ENCODE data around the gene CLCN4. TPM values are rescaled to one million over a fixed set of nuclear protein-coding genes. Genes with fewer than 3 reads are reported as not detected.

CLCN4 gene
- 16.8 and 21.9 TPM in 2 replicates for total RNA-seq (2014; rRNA removed; shearing (Covaris generic))

DNA sequence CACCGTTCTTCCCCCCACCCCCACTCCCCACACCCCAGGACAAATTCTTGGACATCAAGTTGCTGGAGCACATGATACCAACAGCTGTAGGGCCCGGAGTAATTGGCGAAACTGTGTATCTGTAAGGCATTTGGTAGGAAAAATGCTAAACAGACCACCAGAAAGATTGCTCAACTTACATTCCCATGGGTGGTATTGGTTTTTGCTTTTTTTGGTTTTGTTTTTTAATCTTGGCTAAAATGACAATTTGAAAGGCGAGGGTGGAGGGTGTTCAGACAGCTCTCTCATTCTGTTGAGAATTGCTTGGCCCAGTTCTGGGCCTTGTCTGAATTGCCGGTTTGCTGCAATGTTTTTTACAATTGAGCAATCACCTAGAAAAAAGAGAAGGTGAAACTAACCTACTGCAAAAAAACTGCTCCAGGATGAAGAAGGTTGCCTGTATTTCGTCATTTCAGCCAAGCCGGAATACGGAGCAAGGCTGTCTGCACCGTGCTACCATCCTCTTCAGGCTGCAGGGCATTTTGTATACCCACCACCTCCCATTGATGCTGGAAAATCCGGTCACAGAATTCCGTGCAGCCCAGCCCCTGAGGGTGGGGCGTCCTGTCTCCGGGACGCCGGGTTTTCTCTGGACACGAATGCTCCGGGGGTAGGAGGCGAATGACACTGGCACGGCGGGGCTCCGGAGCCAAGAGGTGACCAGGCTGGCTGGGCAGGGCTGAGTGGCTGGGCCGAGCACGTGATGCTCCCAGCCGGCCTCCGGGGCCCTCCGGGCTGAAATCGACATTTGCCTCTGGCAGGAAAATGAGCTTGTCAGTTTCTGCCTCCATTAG lies at the start of gene CLCN4:
TSS of gene CLCN4 (plus strand) at position 777 of the 833 bp plus-strand sequence. CDS start 28,058 bp downstream, outside the sequence.
- DNase-seq (ENCODE audit: low spot score), result peak; percentile 70

GRCh38 chrX:10107483-10107882 lies 49.3 kb upstream of the CLCN4 start:
- DNase-seq (ENCODE audit: low spot score), result no peak

DNA sequence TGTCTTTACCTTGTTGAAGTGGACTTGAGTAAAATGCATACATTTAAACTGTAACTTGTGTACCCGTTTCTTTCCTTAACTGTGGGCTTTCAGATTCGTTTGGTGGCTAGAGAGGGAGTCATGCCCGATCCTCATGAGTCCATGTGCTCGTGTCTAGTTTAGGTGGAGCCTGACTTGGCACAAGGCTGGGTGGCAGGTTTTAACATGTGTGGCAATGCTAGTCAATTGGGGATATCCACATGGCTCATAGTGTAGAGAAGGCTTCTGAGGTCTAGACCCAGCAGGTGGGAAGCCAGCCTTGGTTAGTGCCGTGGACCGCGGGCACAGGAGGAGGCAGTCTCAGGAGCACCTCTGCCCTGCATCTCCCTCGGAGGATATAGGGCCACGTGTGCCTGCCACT lies 48.5 kb upstream of the CLCN4 start:
- no peak for DNase-seq (ENCODE audit: low spot score)

GRCh38 chrX:10109695-10110094 lies 47.1 kb upstream of the CLCN4 start:
- no peak for DNase-seq (ENCODE audit: low spot score)

DNA sequence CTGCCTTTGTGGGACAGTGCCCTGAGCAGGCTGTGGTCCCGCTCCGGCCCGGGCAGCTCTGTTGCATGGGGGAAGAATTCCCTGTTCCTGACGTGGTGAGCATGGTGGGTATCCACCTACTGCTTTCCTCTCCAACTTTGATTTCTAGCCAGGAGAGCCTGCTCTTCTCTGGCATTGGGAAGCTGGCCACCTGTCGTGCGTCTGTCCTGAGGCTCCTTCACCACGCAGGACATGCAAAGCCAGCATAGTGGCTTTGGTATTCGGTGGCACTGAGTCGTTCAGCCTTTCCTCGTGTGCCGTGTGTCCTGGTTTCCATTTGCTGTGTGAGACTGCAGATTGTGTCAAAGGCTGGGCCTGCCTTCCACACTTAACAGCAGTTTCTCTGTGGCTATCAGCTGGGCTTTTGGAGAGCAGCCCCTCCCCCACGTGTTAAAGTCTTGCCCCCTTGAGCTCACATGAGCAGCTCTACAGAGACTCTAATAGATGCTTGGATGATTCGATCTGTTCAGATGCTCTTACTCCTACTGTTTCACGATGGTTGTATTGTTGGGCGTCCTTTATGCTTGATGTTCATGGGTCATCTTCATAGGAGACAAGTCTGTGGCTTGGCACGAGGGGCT lies 46.3 kb upstream of the CLCN4 start:
- no peak for DNase-seq (ENCODE audit: low spot score)

DNA sequence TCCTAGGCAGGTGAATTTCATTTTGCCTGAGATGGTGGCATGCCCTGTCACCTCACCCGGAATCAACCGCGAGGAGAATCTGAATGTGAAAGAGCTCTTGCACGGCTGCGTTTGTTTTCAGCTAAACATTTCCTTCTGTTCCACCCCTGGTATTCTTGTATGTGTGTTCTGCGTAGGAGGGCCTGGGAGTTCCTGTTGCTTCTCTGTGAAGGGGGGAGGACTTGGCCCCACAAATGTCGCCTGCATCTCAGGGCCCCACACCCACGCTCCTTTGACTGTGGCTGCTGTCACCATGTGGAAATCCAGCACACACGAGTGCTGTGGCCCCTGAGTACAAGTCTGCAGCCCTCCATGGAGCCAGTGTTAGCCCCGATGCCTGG lies 45.8 kb upstream of the CLCN4 start:
- no peak for DNase-seq (ENCODE audit: low spot score)

DNA sequence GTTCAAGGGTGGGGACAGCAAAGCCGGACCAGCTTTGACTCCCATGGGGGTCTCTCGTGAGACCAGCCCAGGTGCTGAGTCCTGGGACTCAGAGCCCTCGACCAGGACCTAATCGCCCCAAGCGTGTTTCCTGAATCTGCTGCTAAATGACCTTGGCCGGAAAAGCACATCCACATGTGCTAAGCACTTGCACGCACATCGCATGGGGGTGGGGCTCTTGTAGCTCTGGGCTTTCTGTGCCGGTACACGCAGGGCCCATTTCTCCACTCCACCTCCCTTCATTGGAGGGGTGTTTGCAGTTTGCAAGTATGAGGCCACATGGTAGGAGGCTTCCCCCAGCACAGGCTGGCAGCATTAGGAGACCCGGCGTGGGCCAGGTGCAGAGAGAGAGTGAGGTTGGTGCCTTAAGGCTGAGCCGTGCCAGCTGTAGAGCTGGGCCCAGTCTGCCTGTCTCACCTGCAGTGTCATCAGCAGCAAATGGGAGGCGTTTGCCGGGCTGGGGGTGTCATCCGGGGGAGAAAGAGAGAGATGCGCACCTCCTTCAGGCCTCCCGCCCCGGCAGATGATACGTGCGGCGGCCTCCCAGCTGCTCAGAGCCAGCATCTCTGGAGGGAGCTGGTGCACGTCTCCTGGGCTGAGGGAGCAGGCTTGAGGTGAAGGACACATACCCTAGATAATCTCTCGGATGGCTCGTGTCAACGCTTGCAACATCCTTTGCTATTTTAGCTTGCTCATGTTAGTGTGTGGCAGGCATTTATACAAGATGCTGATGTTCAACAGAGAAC lies 45.2 kb upstream of the CLCN4 start:
- DNase-seq (ENCODE audit: low spot score), result no peak

DNA sequence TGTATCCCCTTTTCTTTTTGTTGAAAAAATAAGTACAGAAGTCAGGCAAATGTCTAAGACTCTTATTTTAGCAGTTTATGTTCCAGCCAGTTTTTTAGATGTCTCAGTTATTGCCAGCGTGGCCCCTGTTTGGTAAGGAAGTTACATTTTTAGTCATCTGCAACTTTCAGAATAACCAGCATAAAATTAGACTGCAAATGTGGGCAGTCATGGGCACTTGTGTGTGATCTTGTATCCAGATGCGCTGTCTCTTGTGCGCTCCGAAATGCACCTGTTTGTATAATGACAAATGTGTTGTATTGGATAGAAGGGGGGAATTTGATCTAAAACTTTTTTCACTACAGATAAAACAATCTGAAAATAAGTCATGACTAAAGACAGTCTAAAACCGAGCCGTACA lies 44.3 kb upstream of the CLCN4 start:
- no peak for DNase-seq (ENCODE audit: low spot score)

DNA sequence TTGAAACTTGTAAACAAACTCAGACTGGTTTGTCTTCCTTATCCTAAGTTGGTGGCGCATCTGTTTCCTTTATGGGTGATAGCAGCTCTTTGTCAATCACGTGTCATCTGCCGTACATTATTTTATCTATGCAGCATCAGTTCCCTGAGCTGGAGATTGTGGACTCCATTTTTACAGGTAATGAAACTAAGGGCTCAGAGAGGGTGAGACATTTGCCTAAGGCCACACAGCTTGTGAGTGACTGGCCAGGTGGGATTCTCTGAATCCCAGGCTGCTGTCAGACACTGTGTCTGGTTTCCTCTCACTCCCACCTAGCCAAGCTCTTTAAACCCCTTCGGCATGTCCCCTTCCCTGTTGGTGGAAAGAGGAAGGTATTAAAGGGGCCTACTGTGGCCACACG lies 41.7 kb upstream of the CLCN4 start:
- DNase-seq (ENCODE audit: low spot score), result no peak

DNA sequence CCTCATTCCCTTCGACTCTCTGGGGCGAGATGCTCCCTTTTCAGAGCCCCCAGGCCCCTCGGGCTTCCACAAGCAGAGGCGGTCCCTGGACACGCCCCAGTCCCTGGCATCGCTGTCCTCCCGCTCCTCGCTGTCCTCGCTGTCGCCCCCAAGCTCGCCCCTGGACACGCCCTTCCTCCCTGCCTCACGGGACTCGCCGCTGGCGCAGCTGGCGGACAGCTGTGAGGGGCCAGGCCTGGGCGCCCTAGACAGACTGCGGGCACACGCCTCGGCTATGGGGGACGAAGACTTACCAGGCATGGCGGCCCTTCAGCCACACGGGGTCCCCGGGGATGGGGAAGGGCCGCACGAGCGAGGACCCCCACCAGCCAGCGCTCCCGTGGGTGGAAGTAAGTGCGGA lies 39.5 kb upstream of the CLCN4 start:
- DNase-seq (ENCODE audit: low spot score), result no peak

DNA sequence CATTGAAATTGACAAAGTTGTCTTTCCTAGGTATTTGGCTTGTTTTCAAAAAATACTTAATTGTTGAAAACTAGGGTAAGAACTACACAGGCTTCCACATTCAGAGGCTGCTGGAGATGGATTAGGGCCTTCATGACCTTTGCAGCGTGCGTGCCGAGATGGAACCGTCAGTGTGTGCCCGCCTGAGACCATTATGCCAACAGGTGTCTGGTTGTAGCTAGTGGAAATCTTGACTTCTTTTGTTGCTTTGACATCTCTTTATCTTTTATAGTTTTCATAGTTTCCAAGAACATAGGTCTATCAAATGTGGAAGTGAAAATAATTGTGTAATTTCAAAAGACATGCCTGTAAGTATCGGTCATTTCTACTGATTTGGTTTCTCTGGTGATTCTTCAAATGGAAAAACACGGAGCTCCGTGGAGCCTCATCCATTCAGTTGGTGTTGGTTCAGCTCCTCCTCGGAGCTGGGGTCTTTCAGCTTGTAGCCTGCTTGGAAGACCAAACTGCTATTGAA lies 38.9 kb upstream of the CLCN4 start:
- DNase-seq (ENCODE audit: low spot score), result no peak

GRCh38 chrX:10118530-10118929 lies 38.2 kb upstream of the CLCN4 start:
- no peak for DNase-seq (ENCODE audit: low spot score)

DNA sequence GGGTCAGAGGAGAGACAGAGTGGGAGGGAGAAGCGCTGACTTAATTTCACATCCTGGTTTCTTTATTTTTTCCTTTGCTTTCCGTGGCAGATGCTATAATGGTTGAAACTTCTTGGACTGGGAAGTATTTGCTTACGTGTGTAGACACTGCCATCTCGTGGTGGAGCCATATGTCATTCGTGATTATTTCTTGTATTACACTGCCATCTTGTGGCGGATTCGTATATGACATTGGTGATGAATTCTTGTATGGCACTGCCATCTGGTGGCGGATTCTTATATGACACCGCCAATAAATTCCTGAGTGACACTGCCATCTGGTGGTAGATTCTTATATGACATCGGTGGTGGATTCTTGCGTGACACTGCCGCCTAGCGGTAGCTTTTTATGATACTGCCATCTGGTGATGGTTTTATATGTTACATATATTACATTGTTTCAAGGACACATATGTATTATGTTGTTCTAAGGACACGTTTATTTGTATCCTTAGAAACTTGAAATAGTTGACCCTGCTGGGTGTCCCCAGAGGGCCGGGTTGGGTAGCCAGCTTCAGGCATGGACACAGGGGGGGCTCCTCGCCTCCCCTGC lies 37.3 kb upstream of the CLCN4 start:
- peak; percentile 81 for DNase-seq (ENCODE audit: low spot score)

- no peak for DNase-seq (ENCODE audit: low spot score)
Observed at GRCh38 chrX:10120331-10120730, 36.4 kb upstream of the CLCN4 start.

DNA sequence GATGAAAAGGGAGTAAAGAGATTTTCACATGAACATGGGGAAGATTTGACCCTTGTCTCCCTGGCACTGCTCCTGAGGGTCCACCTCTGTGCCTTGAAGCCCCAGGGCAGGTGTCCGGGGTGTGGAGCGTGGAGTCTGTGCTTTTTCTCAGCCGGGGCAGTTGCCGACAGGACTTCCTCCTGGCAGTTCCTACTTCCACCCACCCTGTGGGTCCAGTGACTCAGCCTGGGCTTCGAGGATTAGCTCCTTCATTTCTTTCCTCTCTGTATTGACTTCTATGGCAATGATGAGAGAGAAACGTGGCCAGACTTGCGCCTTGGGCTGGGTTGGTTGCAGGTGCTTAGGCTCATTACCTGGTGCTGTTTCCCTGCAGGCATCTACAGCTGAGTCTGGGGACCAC lies 35.9 kb upstream of the CLCN4 start:
- DNase-seq (ENCODE audit: low spot score), result no peak

DNA sequence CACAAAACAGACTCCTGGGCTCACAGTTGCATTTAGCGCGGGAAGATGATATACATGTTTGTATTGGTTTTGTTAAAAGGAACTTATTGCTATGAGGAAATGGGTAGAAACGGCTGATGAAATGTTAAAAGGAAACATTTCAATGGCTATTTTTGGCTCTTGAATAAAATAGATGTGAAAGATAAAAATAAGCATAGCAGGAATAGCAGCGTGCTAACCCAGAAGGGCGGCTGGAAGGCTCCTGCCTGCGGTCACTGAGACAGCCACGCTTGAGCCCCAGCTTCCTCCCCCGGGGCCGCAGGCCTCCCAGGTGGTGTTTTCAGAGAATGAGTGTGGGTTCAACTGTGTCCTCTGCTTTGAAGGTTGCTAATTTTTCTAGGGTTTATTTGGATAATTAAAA lies 35.0 kb upstream of the CLCN4 start:
- no peak for DNase-seq (ENCODE audit: low spot score)

- no peak for DNase-seq (ENCODE audit: low spot score)
Observed at GRCh38 chrX:10124506-10125247, 32.1 kb upstream of the CLCN4 start.

- DNase-seq (ENCODE audit: low spot score), result no peak
Observed at GRCh38 chrX:10125248-10125615, 31.5 kb upstream of the CLCN4 start.

GRCh38 chrX:10126044-10126443 lies 30.7 kb upstream of the CLCN4 start:
- DNase-seq (ENCODE audit: low spot score), result no peak

- DNase-seq (ENCODE audit: low spot score), result no peak
Observed at GRCh38 chrX:10126834-10127233, 29.9 kb upstream of the CLCN4 start.

GRCh38 chrX:10128386-10128785 lies 28.4 kb upstream of the CLCN4 start:
- DNase-seq (ENCODE audit: low spot score), result no peak

All from A172 (cell line).